HG03354 (cell line): ENCODE data around the gene MUC5AC.
"Not testable (repeated sequence)": the region's sequence is repeated elsewhere in the genome, so short reads cannot be mapped to it uniquely, and the experiment has no call there.

ENCODE experiments used
- ATAC-seq: cut with Tn5 transposase; IDR thresholded peaks from one replicate; pipeline ENCODE4 v1.9.1; 2021; ENCODE audit warnings: mild to moderate bottlenecking; ENCODE audit not compliant: unreplicated experiment, poor library complexity, severe bottlenecking

Gene MUC5AC

DNA sequence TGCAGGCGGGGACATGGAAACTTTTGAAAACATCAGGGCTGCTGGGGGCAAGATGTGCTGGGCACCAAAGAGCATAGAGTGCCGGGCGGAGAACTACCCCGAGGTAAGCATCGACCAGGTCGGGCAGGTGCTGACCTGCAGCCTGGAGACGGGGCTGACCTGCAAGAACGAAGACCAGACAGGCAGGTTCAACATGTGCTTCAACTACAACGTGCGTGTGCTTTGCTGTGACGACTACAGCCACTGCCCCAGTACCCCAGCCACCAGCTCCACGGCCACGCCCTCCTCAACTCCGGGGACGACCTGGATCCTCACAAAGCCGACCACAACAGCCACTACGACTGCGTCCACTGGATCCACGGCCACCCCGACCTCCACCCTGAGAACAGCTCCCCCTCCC is 84.5 kb downstream of the MUC5AC start:
- ATAC-seq: no peak

DNA sequence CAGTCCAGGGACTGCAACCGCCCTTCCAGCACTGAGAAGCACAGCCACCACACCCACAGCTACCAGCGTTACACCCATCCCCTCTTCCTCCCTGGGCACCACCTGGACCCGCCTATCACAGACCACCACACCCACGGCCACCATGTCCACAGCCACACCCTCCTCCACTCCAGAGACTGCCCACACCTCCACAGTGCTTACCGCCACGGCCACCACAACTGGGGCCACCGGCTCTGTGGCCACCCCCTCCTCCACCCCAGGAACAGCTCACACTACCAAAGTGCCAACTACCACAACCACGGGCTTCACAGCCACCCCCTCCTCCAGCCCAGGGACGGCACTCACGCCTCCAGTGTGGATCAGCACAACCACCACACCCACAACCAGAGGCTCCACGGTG is 85.0 kb downstream of the MUC5AC start:
- not testable (repeated sequence) for ATAC-seq

DNA sequence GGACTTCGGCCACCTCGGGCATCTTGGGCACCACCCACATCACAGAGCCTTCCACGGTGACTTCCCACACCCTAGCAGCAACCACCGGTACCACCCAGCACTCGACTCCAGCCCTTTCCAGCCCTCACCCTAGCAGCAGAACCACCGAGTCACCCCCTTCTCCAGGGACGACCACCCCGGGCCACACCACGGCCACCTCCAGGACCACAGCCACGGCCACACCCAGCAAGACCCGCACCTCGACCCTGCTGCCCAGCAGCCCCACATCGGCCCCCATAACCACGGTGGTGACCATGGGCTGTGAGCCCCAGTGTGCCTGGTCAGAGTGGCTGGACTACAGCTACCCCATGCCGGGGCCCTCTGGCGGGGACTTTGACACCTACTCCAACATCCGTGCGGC is 85.8 kb downstream of the MUC5AC start:
- ATAC-seq: not testable (repeated sequence)

DNA sequence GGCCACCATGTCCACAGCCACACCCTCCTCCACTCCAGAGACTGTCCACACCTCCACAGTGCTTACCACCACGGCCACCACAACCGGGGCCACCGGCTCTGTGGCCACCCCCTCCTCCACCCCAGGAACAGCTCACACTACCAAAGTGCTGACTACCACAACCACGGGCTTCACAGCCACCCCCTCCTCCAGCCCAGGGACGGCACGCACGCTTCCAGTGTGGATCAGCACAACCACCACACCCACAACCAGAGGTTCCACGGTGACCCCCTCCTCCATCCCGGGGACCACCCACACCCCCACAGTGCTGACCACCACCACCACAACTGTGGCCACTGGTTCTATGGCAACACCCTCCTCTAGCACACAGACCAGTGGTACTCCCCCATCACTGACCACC is 86.8 kb downstream of the MUC5AC start:
- not testable (repeated sequence) for ATAC-seq

DNA sequence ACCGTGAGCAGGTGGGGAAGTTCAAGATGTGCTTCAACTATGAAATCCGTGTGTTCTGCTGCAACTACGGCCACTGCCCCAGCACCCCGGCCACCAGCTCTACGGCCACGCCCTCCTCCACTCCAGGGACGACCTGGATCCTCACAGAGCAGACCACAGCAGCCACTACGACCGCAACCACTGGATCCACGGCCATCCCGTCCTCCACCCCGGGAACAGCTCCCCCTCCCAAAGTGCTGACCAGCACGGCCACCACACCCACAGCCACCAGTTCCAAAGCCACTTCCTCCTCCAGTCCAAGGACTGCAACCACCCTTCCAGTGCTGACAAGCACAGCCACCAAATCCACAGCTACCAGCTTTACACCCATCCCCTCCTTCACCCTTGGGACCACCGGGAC is 88.0 kb downstream of the MUC5AC start:
- not testable (repeated sequence) for ATAC-seq

DNA sequence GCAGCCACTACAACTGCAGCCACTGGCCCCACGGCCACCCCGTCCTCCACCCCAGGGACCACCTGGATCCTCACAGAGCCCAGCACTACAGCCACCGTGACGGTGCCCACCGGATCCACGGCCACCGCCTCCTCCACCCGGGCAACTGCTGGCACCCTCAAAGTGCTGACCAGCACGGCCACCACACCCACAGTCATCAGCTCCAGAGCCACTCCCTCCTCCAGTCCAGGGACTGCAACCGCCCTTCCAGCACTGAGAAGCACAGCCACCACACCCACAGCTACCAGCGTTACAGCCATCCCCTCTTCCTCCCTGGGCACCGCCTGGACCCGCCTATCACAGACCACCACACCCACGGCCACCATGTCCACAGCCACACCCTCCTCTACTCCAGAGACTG is 88.5 kb downstream of the MUC5AC start:
- not testable (repeated sequence) for ATAC-seq

DNA sequence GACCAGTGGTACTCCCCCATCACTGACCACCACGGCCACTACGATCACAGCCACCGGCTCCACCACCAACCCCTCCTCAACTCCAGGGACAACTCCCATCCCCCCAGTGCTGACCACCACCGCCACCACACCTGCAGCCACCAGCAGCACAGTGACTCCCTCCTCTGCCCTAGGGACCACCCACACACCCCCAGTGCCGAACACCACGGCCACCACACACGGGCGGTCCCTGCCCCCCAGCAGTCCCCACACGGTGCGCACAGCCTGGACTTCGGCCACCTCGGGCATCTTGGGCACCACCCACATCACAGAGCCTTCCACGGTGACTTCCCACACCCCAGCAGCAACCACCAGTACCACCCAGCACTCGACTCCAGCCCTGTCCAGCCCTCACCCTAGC is 89.3 kb downstream of the MUC5AC start:
- ATAC-seq: not testable (repeated sequence)

DNA sequence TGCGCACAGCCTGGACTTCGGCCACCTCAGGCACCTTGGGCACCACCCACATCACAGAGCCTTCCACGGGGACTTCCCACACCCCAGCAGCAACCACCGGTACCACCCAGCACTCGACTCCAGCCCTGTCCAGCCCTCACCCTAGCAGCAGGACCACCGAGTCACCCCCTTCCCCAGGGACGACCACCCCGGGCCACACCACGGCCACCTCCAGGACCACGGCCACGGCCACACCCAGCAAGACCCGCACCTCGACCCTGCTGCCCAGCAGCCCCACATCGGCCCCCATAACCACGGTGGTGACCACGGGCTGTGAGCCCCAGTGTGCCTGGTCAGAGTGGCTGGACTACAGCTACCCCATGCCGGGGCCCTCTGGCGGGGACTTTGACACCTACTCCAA is 91.2 kb downstream of the MUC5AC start:
- ATAC-seq: not testable (repeated sequence)

DNA sequence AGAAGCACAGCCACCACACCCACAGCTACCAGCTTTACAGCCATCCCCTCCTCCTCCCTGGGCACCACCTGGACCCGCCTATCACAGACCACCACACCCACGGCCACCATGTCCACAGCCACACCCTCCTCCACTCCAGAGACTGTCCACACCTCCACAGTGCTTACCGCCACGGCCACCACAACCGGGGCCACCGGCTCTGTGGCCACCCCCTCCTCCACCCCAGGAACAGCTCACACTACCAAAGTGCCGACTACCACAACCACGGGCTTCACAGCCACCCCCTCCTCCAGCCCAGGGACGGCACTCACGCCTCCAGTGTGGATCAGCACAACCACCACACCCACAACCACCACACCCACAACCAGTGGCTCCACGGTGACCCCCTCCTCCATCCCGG is 92.7 kb downstream of the MUC5AC start:
- ATAC-seq: not testable (repeated sequence)
